ENCODE measurements around the gene CTNND2.

CTNND2 gene

GRCh38 chr5:11793396-11793795 lies 110.8 kb downstream of the CTNND2 start:
- no CpG with 5 or more reads among the region's 1 CpG for WGBS (ENCODE audit: extremely low coverage, insufficient coverage, insufficient read length)
- no peak overlapping the region for H3K4ac ChIP-seq (ENCODE audit: low read depth, low read length)
- H3K36me3 ChIP-seq (ENCODE audit: control insufficient read depth in 1 of 2, insufficient read depth in 2 of 2, low read length in 2 of 2) = no peaks in the 10 kb centered on the region
- no peak overlapping the region for H3K18ac ChIP-seq (ENCODE audit: low read length)
- H3K4me1 ChIP-seq (ENCODE audit: control insufficient read depth in 1 of 2, insufficient read depth in 2 of 2, low read length in 2 of 2) = no peaks in the 10 kb centered on the region
- H3K27ac ChIP-seq (ENCODE audit: low read depth, low read length) = no peak overlapping the region
- no peak for DNase-seq
- no peaks in the 10 kb centered on the region for H3K27me3 ChIP-seq (ENCODE audit: insufficient read depth, low read length)
- no peak overlapping the region for H3K23ac ChIP-seq (ENCODE audit: low read length)
- no peak overlapping the region for H2BK120ac ChIP-seq (ENCODE audit: insufficient read depth, low read length, poor library complexity)
- no peak overlapping the region for H4K12ac ChIP-seq (ENCODE audit: low read depth, low read length)
- H4K8ac ChIP-seq (ENCODE audit: low read depth, low read length) = no peak overlapping the region
- no peaks in the 10 kb centered on the region for H3K79me1 ChIP-seq (ENCODE audit: low read length)
- no peaks in the 10 kb centered on the region for H3K79me2 ChIP-seq (ENCODE audit: control insufficient read depth, insufficient read depth, low read length, poor library complexity)
- no peak overlapping the region for H2BK5ac ChIP-seq (ENCODE audit: low read depth, low read length, poor library complexity)
- no peak overlapping the region for H2AK5ac ChIP-seq (ENCODE audit: low read length)
- no peak overlapping the region for H2AFZ ChIP-seq (ENCODE audit: insufficient read depth, low read length, poor library complexity)
- H3K9me3 ChIP-seq (ENCODE audit: insufficient read depth, low read depth, low read length) = no peaks in the 10 kb centered on the region
- no peak overlapping the region for H3K4me3 ChIP-seq (ENCODE audit: low read depth, low read length)
- H2BK12ac ChIP-seq (ENCODE audit: low read length) = no peak overlapping the region
- no peak overlapping the region for H4K91ac ChIP-seq (ENCODE audit: low read depth, low read length)
- no peak overlapping the region for H3K14ac ChIP-seq (ENCODE audit: low read length)
- no peak overlapping the region for H3K4me2 ChIP-seq (ENCODE audit: low read length)
- H3K9ac ChIP-seq (ENCODE audit: low read length) = no peak overlapping the region

- Histone ChIP-seq H3K4me2 (ENCODE audit: low read length) (no peak overlapping the region), H3K9ac (ENCODE audit: low read length) (no peak overlapping the region), H3K79me1 (ENCODE audit: low read length) (no peaks in the 10 kb centered on the region), H4K12ac (ENCODE audit: low read depth, low read length) (no peak overlapping the region), H2BK12ac (ENCODE audit: low read length) (no peak overlapping the region), H3K79me2 (ENCODE audit: control insufficient read depth, insufficient read depth, low read length, poor library complexity) (no peaks in the 10 kb centered on the region), H2BK5ac (ENCODE audit: low read depth, low read length, poor library complexity) (no peak overlapping the region), H3K27me3 (ENCODE audit: insufficient read depth, low read length) (no peaks in the 10 kb centered on the region), H3K4me3 (ENCODE audit: low read depth, low read length) (no peak overlapping the region), H3K36me3 (ENCODE audit: control insufficient read depth in 1 of 2, insufficient read depth in 2 of 2, low read length in 2 of 2) (no peaks in the 10 kb centered on the region), H3K4me1 (ENCODE audit: control insufficient read depth in 1 of 2, insufficient read depth in 2 of 2, low read length in 2 of 2) (no peaks in the 10 kb centered on the region), H3K9me3 (ENCODE audit: insufficient read depth, low read depth, low read length) (no peaks in the 10 kb centered on the region), H3K18ac (ENCODE audit: low read length) (no peak overlapping the region), H4K8ac (ENCODE audit: low read depth, low read length) (no peak overlapping the region), H3K4ac (ENCODE audit: low read depth, low read length) (no peak overlapping the region), H2BK120ac (ENCODE audit: insufficient read depth, low read length, poor library complexity) (no peak overlapping the region), H2AK5ac (ENCODE audit: low read length) (no peak overlapping the region), H4K91ac (ENCODE audit: low read depth, low read length) (no peak overlapping the region), H2AFZ (ENCODE audit: insufficient read depth, low read length, poor library complexity) (no peak overlapping the region), H3K27ac (ENCODE audit: low read depth, low read length) (no peak overlapping the region), H3K14ac (ENCODE audit: low read length) (no peak overlapping the region), H3K23ac (ENCODE audit: low read length) (no peak overlapping the region)
- DNase-seq = no peak
- no CpG with 5 or more reads among the region's 3 CpGs for WGBS (ENCODE audit: extremely low coverage, insufficient coverage, insufficient read length)
These were observed 111.6 kb downstream of the CTNND2 start for GRCh38 chr5:11792621-11793020.

GRCh38 chr5:11791792-11792191 lies 112.5 kb downstream of the CTNND2 start:
- Histone ChIP-seq H3K4me3 (ENCODE audit: low read depth, low read length) (no peak overlapping the region), H2AFZ (ENCODE audit: insufficient read depth, low read length, poor library complexity) (no peak overlapping the region), H4K12ac (ENCODE audit: low read depth, low read length) (no peak overlapping the region), H3K14ac (ENCODE audit: low read length) (no peak overlapping the region), H3K79me1 (ENCODE audit: low read length) (no peaks in the 10 kb centered on the region), H3K27ac (ENCODE audit: low read depth, low read length) (no peak overlapping the region), H4K91ac (ENCODE audit: low read depth, low read length) (no peak overlapping the region), H3K9me3 (ENCODE audit: insufficient read depth, low read depth, low read length) (no peaks in the 10 kb centered on the region), H2BK5ac (ENCODE audit: low read depth, low read length, poor library complexity) (no peak overlapping the region), H3K4me2 (ENCODE audit: low read length) (no peak overlapping the region), H3K4me1 (ENCODE audit: control insufficient read depth in 1 of 2, insufficient read depth in 2 of 2, low read length in 2 of 2) (no peaks in the 10 kb centered on the region), H2BK12ac (ENCODE audit: low read length) (no peak overlapping the region), H2AK5ac (ENCODE audit: low read length) (no peak overlapping the region), H3K9ac (ENCODE audit: low read length) (no peak overlapping the region), H3K4ac (ENCODE audit: low read depth, low read length) (no peak overlapping the region), H3K27me3 (ENCODE audit: insufficient read depth, low read length) (no peaks in the 10 kb centered on the region), H3K36me3 (ENCODE audit: control insufficient read depth in 1 of 2, insufficient read depth in 2 of 2, low read length in 2 of 2) (no peaks in the 10 kb centered on the region), H4K8ac (ENCODE audit: low read depth, low read length) (no peak overlapping the region), H3K23ac (ENCODE audit: low read length) (no peak overlapping the region), H2BK120ac (ENCODE audit: insufficient read depth, low read length, poor library complexity) (no peak overlapping the region), H3K79me2 (ENCODE audit: control insufficient read depth, insufficient read depth, low read length, poor library complexity) (no peaks in the 10 kb centered on the region), H3K18ac (ENCODE audit: low read length) (no peak overlapping the region)
- DNase-seq = no peak
- no CpG with 5 or more reads among the region's 1 CpG for WGBS (ENCODE audit: extremely low coverage, insufficient coverage, insufficient read length)

GRCh38 chr5:11790201-11790600 lies 114.0 kb downstream of the CTNND2 start:
- Histone ChIP-seq H3K9me3 (ENCODE audit: insufficient read depth, low read depth, low read length) (no peaks in the 10 kb centered on the region), H3K4me1 (ENCODE audit: control insufficient read depth in 1 of 2, insufficient read depth in 2 of 2, low read length in 2 of 2) (no peaks in the 10 kb centered on the region), H2BK120ac (ENCODE audit: insufficient read depth, low read length, poor library complexity) (no peak overlapping the region), H3K27ac (ENCODE audit: low read depth, low read length) (no peak overlapping the region), H4K12ac (ENCODE audit: low read depth, low read length) (no peak overlapping the region), H3K4me2 (ENCODE audit: low read length) (no peak overlapping the region), H3K36me3 (ENCODE audit: control insufficient read depth in 1 of 2, insufficient read depth in 2 of 2, low read length in 2 of 2) (no peaks in the 10 kb centered on the region), H2AK5ac (ENCODE audit: low read length) (no peak overlapping the region), H3K4me3 (ENCODE audit: low read depth, low read length) (no peak overlapping the region), H3K4ac (ENCODE audit: low read depth, low read length) (no peak overlapping the region), H3K18ac (ENCODE audit: low read length) (no peak overlapping the region), H3K23ac (ENCODE audit: low read length) (no peak overlapping the region), H3K9ac (ENCODE audit: low read length) (no peak overlapping the region), H2BK5ac (ENCODE audit: low read depth, low read length, poor library complexity) (no peak overlapping the region), H4K91ac (ENCODE audit: low read depth, low read length) (no peak overlapping the region), H2AFZ (ENCODE audit: insufficient read depth, low read length, poor library complexity) (no peak overlapping the region), H3K14ac (ENCODE audit: low read length) (no peak overlapping the region), H2BK12ac (ENCODE audit: low read length) (no peak overlapping the region), H4K8ac (ENCODE audit: low read depth, low read length) (no peak overlapping the region), H3K79me2 (ENCODE audit: control insufficient read depth, insufficient read depth, low read length, poor library complexity) (no peaks in the 10 kb centered on the region), H3K79me1 (ENCODE audit: low read length) (no peaks in the 10 kb centered on the region), H3K27me3 (ENCODE audit: insufficient read depth, low read length) (no peaks in the 10 kb centered on the region)
- no peak for DNase-seq
- WGBS (ENCODE audit: extremely low coverage, insufficient coverage, insufficient read length) = no CpG with 5 or more reads among the region's 2 CpGs
